Natural killer cell (primary cell): ENCODE measurements around the gene TMEM238L. TPM values are rescaled to one million over a fixed set of nuclear protein-coding genes. Genes with fewer than 3 reads are reported as not detected.

Source experiments
- ATAC-seq, 3 donors: fragments of 150-1000 bp in 2 of 3; fragments of 200-7000 bp in 1 of 3; cut with Tn5 transposase; 1 replicate in 1 of 3; 2 replicates in 2 of 3; pipeline ENCODE4 v1.10.0; 2021; ENCODE audit warnings: mild to moderate bottlenecking in 2 of 3, moderate library complexity in 2 of 3
- DNase-seq, 2 donors: peaks; one replicate each; pipeline versions ENCODE4 v3.0.0 to v3.0.0-alpha.2; 2013 to 2021; ENCODE audit warnings: mixed read lengths in 1 of 2
- H3K27ac ChIP-seq: one replicate; pipeline ENCODE4 v1.5.1; 2013; ENCODE audit warnings: mild to moderate bottlenecking, low read length
- H3K27me3 ChIP-seq: one replicate; pipeline ENCODE4 v1.6.1; 2013; ENCODE audit warnings: low read length; ENCODE audit not compliant: control insufficient read depth, insufficient read depth
- H3K36me3 ChIP-seq: one replicate; pipeline ENCODE4 v1.6.1; 2013; ENCODE audit warnings: low read length; ENCODE audit not compliant: control insufficient read depth, insufficient read depth
- H3K4me1 ChIP-seq: one replicate; pipeline ENCODE4 v1.6.1; 2013; ENCODE audit warnings: low read length; ENCODE audit not compliant: control insufficient read depth, insufficient read depth
- H3K4me3 ChIP-seq: one replicate; pipeline ENCODE4 v1.5.1; 2013; ENCODE audit warnings: low read length
- H3K9me3 ChIP-seq: one replicate; pipeline ENCODE4 v1.6.1; 2013; ENCODE audit warnings: low read length; ENCODE audit not compliant: control insufficient read depth, insufficient read depth
- H3K27ac Mint-ChIP-seq, 2 donors: one replicate each; pipeline ENCODE4 v1.8.0; 2022; ENCODE audit warnings: mild to moderate bottlenecking in 2 of 2, mixed read lengths in 2 of 2, moderate library complexity in 1 of 2
- H3K27me3 Mint-ChIP-seq, 2 donors: one replicate each; pipeline ENCODE4 v1.8.0; 2022; ENCODE audit warnings: low read depth in 2 of 2, mixed read lengths in 2 of 2
- H3K36me3 Mint-ChIP-seq: one replicate; pipeline ENCODE4 v1.8.0; 2022; ENCODE audit warnings: mixed read lengths
- H3K4me1 Mint-ChIP-seq, 2 donors: one replicate each; pipeline ENCODE4 v1.8.0; 2022; ENCODE audit warnings: mixed read lengths in 2 of 2
- H3K4me3 Mint-ChIP-seq: one replicate; pipeline ENCODE4 v1.8.0; 2022; ENCODE audit warnings: mild to moderate bottlenecking, moderate library complexity, mixed read lengths
- H3K9me3 Mint-ChIP-seq, 2 donors: one replicate each; pipeline ENCODE4 v1.8.0; 2022; ENCODE audit warnings: mixed read lengths in 2 of 2
- WGBS: methylation state at CpG from one replicate; pipeline ENCODE4 v1.1.7; 2013; ENCODE audit warnings: missing lambda C conversion rate; ENCODE audit not compliant: insufficient coverage; 5-methylcytosine and 5-hydroxymethylcytosine counted together
- intact Hi-C: fragments of 100-400 bp; cut with micrococcal nuclease; formaldehyde crosslinking; loops from one replicate; pipeline ENCODE4 v1.14.2; 2022
- total RNA-seq, 4 donors: library from RNA; stranded (reverse); fragments of 120-200 nt in 1 of 4; gene quantifications; one replicate each; pipeline versions ENCODE4 v1.2.3 to v1.2.4, GENCODE V29; 2013 to 2022
- TF ChIP-seq, protein P1 (sequence below): fragments of 200-600 bp; IDR thresholded peaks from one replicate; pipeline ENCODE4 v1.8.0; 2022; ENCODE audit warnings: antibody characterized with exemption

The TMEM238L gene
- total RNA-seq, 3 donors from 2014 or later (not counting 1 experiment from before 2014, with no cell fraction given), result not detected

- no peaks in the 10 kb centered on the region for H3K4me1 ChIP-seq
- no peaks in the 10 kb centered on the region for H3K9me3 Mint-ChIP-seq
- H3K4me3 ChIP-seq, result no peak overlapping the region
- WGBS, result 89% methylated on average over 4 of the region's 6 CpGs
- DNase-seq (no peak), ATAC-seq (no peak)
- no peaks in the 10 kb centered on the region for H3K9me3 ChIP-seq
- H3K27me3 ChIP-seq, result no peaks in the 10 kb centered on the region
- peaks cover 0 to 5% of the 10 kb centered on the region in 2 donors for H3K4me1 Mint-ChIP-seq
- intact Hi-C loops, result no loop called here
- TF ChIP-seq, protein P1, sequence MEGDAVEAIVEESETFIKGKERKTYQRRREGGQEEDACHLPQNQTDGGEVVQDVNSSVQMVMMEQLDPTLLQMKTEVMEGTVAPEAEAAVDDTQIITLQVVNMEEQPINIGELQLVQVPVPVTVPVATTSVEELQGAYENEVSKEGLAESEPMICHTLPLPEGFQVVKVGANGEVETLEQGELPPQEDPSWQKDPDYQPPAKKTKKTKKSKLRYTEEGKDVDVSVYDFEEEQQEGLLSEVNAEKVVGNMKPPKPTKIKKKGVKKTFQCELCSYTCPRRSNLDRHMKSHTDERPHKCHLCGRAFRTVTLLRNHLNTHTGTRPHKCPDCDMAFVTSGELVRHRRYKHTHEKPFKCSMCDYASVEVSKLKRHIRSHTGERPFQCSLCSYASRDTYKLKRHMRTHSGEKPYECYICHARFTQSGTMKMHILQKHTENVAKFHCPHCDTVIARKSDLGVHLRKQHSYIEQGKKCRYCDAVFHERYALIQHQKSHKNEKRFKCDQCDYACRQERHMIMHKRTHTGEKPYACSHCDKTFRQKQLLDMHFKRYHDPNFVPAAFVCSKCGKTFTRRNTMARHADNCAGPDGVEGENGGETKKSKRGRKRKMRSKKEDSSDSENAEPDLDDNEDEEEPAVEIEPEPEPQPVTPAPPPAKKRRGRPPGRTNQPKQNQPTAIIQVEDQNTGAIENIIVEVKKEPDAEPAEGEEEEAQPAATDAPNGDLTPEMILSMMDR, result no peak
- H3K36me3 ChIP-seq, result no peaks in the 10 kb centered on the region
- H3K4me3 Mint-ChIP-seq, result no peak overlapping the region
- H3K36me3 Mint-ChIP-seq, result no peaks in the 10 kb centered on the region
- no peak overlapping the region for H3K27ac Mint-ChIP-seq
- no peak overlapping the region for H3K27ac ChIP-seq
- H3K27me3 Mint-ChIP-seq, result peaks cover 0 to 8% of the 10 kb centered on the region in 2 donors
Observed at GRCh38 chr17:10745231-10745630, 58.7 kb downstream of the TMEM238L start.

Other genes with a start within 250 kb of the TMEM238L start
- gene MYH3, start 146.8 kb downstream of the TMEM238L start, total RNA-seq, result 1 to 10 TPM; 4.3 to 6.6 (median 6.2) TPM
- 10 to 100 TPM; 13.4 to 22.9 (median 18.8) TPM for gene SCO1, start 106.6 kb downstream of the TMEM238L start, total RNA-seq
- gene ADPRM, start 106.5 kb downstream of the TMEM238L start, total RNA-seq, result 10 to 100 TPM in 1 of 3 donors, 1 to 10 TPM in 2; 9.5 to 10.7 (median 9.5) TPM
- gene TMEM220, start 74.1 kb downstream of the TMEM238L start, total RNA-seq, result 1 to 10 TPM in 2 of 3 donors, under 1 TPM in 1; 0.97 to 2.2 (median 1.4) TPM
- gene PIRT, start 34.0 kb upstream of the TMEM238L start, total RNA-seq, result not detected